Stimulated activated CD4-positive, alpha-beta T cell treated with anti-CD3 and anti-CD28 coated beads, Interleukin-4, amount 100 ng/mL, for 4 hours (primary cell): ENCODE data around the gene ALDOB.

Experiments used
- DNase-seq, 2 experiments: peaks; one replicate each; pipeline ENCODE4 v3.0.0-alpha.2; 2020

Gene ALDOB

DNA sequence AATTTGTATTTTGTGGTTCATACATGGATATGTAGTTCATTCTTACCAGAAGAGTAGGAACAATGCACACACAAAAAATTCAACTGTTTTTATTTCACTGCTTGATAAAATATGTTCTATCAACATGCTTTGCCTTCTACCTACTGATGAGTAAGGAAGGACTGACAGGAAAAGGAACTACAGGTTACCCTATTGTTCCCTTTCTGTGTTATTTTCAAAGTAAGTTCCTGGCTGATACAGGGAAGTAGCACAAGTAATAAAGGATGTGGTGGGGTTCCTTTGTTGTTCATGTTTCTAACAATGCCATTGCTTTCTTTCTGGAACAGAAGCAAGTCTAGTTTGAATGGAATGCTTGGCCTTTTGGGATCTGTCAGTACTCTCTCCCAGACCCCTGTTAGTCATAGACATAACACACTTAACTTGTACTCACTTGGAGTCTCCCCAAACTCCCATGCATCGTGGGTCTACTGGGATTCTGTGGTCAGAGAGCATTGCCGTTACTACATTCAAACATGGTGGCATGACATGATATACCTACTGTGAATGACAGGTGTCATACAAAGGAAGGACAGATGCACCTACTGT lies 20.2 kb upstream of the ALDOB start:
- no peak for DNase-seq

DNA sequence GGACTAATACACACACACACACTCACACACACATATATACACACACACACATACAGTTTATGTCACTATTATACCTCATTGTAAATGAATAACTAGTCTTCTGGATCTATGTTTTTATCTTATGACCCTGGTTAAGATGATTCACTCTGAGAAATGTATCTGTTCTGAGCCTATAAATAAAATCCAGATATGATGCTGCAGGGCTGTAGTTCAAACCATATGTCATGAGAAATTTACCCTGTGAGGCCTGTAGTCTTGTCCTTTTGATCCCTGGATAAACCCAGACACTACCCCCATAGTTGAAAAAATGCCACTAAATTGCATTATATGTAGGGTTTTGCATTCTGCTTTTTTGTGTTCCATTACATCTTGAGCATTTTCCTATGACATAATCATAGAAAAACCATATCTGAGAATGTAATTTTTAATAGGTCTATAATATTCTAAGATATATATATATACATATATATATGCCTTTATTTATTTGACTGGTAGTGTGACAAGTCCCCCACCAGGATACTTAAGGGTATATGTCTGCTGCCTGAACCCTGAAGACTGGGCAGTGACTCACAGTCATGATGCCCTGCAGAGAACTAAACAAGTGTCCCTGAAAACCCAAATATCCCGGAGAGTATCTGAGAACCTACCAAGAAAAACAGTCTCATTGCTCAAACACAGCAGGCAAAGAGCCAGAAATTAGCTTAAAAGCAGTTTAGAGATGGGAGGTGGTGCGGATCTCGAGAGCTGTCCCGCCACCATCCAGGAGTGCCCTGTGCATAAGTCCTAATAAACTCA lies 18.4 kb upstream of the ALDOB start:
- no peak for DNase-seq

DNA sequence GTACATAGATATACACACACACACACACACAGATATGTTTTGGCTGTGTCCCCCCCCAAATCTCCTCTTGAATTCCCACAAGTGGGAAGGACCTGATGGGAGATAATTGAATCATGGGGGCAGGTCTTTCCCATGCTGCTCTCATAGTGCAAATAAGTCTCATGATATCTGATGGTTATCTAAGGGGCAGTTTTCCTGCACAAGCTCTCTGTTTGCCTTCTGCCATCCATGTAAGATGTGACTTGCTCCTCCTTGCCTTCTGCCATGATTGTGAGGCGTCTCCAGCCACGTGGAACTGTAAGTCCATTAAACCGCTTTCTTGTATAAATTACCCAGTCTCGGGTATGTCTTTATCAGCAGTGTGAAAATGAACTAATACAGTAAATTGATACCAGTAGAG lies 15.9 kb upstream of the ALDOB start:
- DNase-seq: no peak

DNA sequence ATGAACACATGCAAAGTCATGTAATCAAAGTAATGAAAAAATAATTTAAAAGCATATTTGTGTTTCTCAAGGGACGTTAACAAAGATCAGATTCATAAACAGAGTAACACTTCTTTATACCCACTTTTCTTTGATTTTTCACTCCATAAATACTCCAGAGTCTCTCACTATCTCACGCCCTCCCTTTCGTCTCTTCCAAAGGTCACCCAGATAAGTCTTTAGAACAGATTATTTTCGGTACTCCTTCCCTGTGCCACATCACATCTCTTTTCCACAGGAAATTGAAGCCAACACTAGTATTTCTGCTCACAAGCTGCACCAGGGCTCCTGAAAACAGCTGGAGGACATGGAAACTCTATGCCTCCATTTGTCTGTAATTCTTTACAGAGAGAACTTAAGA lies 15.4 kb upstream of the ALDOB start:
- DNase-seq: no peak

DNA sequence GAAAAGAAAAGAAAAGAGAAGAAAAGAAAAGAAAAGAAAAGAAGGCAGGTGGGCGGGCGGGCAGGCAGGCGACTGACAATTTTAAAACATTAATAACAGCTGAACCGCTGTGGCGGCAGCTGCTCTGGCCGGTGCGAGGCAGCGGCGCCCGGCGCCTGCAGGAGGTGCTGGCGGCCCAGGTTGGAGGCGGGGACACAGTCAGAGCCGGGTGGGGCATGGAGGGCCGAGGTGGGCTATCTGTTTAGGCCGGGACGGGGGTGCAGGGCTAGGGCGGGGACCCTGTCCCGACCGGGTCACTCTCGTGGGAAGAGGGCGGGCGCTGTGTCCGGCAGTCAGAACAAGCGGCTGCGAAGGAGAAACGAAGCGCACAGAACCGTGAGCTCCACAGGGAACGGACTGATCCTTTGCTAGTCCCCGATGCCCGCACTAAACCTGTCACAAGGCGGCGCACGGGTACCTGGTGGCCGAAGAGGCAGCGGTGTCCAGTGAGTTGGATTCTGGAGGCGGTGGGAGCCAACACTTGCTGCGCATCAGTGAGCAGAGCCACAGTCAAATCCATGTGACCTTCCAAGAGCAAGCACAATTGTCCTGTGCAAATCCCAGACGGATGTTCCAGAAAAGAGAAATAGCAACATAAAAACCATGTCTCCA lies 13.6 kb upstream of the ALDOB start:
- DNase-seq: peak; percentile 17 to 40

DNA sequence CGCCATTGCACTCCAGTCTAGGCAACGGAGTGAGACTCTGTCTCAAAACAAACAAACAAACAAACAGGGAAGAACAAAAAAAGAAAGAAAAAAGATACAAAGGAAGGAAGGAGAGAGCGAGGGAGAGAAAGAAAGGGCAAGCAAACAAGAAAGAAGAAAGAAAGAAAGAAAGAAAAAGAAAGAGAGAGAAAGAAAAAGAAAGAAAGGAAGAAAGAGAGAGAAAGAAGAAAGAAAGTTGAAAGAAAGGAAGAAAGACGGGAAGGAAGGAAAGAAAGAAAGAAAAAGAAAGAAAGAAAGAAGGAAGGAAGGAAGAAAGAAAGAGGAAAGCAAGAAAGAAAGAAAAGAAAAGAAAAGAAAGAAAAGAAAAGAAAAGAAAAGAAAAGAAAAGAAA lies 13.1 kb upstream of the ALDOB start:
- no peak for DNase-seq

DNA sequence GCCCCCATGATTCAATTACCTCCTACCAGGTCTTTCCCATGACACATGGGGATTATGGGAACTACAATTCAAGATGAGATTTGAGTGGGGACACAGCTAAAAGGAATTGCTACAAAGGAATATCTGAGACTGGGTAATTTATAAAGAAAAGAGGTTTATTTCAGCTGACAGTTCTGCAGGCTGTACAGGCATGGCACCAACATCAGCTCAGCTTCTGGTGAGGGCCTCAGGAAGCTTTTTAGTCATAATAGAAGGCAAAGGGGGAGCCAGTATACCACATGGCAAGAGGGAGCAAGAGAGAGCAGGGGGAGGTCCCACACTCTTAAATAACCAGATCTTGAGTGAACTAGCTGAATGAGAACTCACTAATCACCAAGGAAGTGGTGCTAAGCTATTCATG lies 11.2 kb upstream of the ALDOB start:
- DNase-seq: no peak

DNA sequence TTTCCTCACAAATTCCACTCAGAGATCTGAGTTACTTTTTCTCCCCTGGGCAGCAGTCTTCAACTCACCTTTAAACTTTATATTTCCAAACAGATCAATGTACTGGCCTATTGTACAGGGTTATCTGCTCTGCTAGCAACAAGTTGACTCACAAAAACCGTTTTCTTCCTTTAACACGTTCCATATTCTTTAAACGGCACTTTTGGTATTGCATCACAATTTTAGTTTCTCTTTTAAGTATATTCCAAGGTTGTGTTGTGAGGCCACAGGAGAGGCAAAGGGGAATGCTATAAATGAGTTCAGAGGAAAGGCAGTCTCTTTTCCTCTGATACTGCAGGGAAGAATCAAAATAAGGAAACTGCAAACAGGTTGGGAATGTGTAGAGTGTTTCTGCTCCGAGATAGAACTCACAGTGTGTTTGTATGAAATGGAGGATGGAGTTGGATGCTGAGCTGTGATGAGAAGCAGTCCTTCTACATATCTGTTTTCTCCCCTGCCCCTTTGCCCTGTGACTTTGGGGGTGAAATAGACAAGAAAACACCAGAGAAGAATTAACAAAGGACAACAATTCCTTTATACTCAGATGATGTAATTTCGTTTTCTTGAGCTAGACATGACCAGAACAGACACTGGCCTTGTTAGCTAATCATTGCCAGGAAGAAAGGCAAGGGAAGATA lies 9.9 kb upstream of the ALDOB start:
- DNase-seq: no peak

DNA sequence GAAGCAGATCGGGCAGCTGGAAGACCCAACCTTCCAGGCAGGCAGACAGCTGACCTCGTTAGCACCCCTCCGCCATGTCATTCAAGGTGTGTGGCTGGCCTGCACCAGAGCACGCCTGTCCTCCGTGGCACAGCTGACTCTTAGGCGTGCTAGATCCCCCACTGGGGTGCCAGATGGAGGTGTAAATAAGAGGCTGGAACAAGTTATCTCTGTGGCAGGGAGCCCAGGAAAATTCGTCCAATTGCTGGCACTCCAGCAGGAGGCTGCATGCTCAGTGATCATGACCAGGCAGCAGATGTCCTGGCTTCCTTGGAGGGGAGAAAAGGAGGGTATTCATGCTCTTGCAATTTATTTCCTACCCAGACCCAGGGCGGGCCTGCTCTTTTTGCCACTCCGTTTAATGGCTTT lies 7.8 kb upstream of the ALDOB start:
- DNase-seq: no peak

DNA sequence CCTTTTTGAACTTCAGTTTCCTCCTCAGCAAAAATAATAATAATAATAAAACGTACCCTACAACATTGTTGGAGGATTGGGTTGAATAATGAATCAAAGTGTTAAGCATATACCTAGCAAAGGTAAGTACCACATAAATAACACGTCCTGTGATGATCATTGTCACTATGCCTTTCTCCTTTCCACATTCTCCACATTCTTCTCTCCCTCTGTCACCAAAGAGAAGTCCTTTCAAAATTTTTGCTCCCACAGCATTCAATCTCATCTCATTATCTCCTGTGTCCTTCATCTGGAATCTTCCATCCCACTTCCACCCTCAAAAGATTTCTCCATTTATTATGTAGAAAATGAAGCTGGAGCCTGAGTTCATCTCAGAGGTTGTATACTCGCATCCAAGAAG lies 7.2 kb upstream of the ALDOB start:
- DNase-seq: no peak

DNA sequence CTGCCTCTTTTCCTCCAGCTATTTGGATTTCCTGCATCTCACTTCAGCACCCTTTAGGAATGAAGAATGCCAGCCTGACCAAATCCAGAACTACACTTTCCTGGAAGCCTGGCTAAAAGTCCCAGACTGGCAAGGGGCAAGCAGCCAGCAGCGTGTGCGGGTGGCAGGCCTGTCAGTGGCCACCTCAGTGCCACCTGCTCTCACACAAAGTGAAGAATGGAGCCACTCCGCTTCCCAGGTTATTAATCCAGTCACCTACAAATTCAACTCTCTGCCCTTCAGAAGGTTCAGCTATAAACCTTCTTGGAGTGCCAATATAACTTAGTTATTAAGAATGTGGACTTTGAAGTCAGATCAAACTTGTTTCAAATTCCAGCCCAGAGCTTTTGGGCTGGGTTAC lies 6.7 kb upstream of the ALDOB start:
- DNase-seq: no peak

DNA sequence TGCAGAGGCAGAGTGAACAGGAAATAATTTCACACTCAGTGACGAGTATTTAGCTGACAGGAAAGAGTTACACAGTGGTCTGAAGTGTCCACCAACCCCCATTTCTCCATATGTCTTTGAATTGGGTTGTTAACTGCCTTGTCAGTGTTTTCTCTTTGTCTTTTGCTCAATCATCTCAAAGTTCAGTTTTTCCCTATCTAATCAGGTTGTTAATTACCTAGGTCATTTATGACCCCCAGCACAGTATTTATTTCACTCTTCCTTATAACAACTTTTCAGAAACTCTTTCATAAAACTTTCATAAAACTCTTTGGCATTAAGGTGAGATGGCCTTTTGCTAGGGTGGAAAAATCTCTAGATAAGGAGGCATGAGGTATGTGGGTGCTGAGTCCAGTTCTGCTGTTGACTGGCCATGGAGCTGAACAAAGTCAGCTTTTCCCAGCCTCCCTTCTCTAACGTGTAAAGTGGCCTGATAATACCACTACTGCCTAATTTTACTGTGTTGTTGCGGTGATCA lies 5.2 kb upstream of the ALDOB start:
- DNase-seq: no peak

DNA sequence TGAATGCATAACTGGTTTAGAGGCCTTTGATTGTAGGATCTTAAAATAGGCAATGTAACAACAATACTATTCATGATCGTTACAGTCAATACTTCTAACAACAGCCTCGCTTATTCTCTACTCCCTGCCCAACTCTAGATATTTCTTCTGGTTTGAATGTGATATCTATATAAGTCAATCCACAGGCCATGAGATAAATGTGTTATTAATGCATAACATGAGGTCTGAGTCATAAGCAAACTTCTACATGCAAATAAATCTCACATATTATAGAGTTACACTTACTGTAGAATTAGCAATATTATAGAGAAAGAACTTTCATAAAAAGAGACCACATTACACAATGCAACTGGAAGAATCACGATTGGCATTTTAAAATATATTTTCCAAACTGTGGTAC lies 2.9 kb upstream of the ALDOB start:
- DNase-seq: no peak

DNA sequence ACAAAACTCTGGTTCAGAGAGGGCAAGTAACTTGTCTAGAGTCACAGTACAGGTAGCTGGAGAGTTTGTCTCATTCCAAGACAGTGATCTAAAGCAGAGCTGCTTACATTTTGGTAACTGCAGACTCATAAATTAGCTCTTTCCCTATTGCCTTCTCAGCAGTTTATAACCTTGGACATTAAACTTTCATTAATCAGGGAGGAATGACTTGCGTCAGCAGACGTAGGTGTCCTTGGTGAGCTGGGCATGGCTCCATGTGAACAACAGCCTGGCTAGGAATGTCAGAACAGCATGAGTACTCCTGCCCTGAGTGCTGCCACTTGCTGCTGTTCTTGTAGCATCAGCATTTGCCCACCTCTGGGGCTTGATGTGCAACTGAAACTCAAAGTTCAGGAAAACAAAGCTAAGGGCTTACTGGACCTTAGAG lies 2.2 kb upstream of the ALDOB start:
- DNase-seq: no peak

DNA sequence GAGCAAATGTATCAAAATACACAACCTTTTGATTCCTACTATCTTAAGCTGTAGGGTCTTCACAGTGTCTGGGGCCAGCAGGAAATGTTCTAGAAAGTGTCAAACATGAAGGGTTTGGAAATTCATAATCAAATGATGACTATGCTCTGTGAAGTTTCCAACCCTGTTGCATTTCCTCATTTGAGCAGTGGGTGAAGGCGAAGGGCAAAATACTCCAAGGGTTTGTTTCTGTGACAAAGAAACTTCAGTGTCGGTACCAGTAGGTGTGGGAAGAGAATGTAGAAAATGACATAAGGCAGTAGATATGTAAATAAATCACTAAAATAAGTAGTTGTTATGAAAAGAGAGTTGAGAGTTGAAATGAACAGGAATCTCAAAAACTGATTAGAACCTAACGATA lies 576 bp downstream of the ALDOB start:
- DNase-seq: no peak

DNA sequence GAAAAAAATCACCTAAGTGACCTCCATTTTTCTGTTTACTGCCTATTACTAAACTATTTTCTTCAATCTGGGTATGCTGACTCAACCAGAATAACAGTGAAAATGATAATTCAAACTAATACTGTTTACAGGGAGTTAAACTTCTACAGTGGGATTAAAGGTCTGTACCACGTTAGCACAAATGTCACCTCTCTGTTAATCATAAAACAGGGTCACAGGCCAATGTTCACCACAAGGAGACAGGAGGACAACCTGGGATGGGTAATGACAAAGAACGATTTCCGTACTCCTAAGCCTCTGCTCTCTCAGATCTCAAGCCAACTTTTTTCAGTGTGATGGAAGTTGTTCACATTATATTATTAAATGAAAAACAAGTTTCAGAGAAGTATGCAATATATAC lies 2.3 kb downstream of the ALDOB start:
- DNase-seq: no peak

DNA sequence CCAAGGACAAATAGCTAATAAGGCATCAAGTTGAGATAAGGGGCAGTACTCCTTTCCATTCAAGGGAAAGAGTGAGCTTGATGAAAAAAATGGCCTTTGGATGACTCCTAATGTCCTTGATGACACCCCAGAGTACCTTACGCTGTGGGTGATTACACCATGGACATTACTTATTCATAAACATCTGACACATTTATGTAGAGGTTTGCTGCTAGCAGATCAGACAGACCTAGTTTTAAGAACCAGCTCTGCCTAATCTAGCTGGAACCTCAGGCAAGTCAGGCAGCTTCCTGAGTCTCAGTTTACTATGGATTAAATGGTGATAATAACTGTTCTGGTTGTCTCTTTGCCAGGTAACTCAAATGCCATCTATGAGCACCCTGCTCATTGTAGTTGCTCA lies 2.8 kb downstream of the ALDOB start:
- DNase-seq: no peak

DNA sequence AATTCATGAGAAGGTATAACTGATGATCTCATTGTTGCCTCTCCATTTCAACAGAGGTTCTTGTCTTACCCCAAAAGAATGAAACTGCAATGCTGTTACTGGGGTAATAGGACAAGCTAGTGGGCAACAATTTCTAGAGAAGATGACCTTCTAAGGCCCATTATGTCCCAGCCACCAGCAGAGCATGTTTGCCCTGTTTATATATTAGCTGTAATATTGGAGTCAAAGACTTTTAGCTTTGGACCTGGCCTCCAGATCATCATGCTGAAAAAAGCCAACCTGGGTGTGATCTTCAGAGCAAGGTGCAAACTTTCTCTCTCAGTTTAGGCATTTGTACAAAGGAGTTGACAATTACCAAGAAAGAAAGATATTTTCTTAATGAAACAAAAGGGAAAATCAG lies 3.4 kb downstream of the ALDOB start:
- no peak for DNase-seq

DNA sequence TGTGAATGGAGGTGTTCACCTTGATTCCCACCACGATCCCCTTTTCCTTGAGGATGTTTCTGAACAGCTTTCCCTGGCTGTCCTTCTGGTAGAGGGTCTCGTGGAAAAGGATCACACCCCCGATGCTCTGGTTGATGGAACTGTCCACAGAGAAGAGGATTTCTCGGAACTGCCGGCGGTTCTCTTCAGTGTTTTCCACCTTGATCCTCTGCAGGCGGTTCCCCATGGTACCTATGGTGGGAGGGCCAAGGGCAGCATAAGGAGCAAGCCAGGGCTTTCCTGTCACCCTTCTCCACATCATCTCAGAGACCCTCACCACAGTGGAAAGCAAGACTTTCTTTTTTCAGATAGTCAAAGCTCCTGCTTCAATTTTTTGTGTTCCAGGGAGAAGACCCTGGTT lies 5.8 kb downstream of the ALDOB start:
- no peak for DNase-seq

DNA sequence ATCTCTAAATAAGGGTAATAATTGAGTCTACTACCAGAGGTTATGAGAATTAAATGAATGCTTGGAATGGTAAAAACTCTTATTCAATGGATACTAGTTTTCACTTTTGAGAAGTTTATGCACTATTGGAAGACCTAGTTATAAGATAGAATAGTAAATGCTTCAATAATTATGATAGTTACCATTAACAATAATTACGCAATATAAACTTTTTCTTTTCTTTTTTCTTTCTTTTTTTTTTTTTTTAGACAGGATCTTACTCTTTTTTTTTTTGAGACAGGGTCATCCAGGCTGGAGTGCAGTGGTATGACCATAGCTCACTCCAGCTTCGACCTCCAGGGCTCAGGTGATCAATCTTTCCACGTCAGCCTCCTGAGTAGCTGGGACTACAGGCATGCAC lies 6.7 kb downstream of the ALDOB start:
- no peak for DNase-seq

DNA sequence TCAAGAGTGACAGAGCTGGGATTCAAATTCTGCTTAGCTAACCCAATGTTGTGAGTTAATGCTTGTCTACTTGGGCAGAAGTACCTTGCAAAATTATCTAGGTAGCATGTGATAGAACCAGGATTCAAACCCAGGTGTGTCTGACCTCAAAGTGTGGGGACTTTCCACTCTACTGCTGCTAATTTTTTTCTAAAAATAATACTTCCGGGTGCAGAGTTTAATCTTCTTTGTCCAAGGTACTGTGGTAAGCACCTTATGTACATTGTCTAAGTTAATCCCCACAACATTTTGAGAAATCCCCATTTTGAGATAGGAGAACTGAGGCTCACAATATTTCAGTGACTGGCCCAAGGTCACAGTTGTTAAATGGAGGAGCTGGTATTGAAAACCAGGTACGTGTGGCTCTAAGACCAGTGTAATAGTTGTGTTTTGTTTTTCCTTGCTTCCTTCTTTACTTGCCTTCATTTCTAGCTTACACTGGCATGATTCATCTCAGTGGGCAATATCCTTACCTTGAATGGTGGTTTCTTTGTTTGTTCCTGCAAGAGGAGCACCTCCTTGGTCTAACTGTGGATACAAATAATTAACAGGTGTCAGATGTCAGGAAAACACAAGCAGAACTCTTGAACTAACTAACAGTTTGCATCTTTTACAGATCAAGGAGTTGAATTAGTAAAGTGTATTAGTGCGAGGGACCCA lies 7.5 kb downstream of the ALDOB start:
- no peak for DNase-seq

DNA sequence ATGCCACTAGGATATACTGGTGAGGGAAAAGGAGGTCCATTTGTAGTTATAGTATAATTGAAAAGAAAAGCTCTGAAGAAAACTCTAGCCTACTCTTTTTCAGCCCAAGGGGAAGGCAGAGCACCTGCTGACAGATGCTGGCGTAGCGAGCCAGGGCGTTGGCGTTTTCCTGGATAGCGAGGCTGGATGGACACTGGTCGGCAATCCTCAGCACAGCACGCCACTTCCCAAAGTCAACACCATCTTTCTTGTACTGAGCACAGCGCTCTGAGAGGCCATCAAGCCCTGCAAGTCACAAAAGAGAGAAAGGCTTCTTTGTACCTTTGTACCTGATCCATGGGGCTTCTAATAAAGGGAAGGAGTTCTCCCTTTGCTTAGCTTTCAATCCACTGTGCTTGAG lies 8.2 kb downstream of the ALDOB start:
- DNase-seq: no peak

DNA sequence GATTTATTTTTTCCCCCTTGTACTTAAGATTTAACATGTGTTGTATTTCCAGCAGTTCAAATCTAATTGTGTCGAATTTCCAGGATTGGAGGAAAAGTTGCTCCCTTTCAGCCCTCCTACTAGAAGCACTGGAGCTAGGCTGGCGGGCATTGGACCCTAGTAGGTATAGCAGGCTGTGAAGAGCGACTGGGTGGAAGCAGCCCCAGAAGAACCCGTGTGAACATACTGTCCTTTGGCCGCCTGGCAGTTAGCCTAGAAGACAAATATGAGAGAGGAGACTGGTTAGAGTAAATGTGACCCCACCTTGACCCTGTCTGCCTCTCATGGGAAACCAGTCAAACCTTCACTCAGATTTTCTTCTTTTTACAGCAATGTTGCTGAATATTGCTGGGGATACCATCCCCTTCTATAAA lies 13.9 kb downstream of the ALDOB start:
- no peak for DNase-seq
